Measurements from ENCODE around the gene LHX2. TPM values are rescaled to one million over a fixed set of nuclear protein-coding genes. Genes with fewer than 3 reads are reported as not detected.

Gene LHX2
- polyA plus RNA-seq, 12 donors: 1.3 to 7.0 (median 2.0) TPM; not detected in 2

DNA sequence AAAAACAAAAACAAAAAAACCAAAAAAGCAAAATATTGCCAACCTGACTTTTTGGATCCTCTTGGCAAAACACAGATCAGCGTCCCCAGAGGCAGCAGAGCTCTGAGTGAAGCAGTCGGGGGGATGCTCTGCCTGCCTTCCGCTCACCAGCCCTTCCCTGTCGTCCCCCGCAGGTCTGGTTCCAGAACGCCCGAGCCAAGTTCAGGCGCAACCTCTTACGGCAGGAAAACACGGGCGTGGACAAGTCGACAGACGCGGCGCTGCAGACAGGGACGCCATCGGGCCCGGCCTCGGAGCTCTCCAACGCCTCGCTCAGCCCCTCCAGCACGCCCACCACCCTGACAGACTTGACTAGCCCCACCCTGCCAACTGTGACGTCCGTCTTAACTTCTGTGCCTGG is 20.7 kb downstream of the LHX2 start:
- no peak for DNase-seq

DNA sequence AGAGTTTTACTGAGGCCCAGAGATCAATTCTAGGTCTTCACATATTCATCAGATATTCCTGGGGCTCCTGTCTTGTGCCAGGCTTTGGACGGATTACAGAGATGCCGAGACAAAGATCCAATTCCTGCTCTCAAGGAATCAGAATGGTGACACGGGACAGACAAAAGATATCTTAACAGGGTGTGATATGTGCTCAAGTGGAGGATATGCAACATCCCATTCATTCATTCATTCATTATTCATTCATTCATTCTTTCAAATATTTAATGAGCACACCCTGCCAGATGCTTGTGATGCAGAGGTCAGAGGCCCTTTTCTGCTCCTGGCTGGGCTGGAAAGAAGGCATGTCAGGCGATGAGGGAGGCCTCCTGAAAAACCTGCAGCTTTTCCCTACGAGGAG is 21.8 kb downstream of the LHX2 start:
- DNase-seq: no peak

DNA sequence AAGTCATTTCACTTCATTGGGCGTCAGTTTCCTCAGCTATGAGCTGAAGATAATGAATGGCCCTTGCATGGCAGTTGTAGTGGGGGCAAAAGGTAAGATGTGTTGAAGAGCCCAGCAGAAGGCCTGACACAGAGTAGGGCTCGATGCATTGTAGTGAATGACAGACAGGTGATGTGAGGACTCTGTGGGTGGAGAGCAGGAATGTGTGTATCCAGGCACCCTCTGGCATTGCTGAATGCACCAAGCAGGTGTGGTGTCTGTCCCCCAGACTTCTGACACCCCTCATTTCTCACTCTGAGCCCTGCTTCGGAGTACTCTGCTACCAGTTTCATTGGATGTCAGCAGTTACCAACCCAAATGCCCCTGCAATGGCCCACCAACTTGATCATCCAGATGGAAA is 22.4 kb downstream of the LHX2 start:
- DNase-seq: no peak

DNA sequence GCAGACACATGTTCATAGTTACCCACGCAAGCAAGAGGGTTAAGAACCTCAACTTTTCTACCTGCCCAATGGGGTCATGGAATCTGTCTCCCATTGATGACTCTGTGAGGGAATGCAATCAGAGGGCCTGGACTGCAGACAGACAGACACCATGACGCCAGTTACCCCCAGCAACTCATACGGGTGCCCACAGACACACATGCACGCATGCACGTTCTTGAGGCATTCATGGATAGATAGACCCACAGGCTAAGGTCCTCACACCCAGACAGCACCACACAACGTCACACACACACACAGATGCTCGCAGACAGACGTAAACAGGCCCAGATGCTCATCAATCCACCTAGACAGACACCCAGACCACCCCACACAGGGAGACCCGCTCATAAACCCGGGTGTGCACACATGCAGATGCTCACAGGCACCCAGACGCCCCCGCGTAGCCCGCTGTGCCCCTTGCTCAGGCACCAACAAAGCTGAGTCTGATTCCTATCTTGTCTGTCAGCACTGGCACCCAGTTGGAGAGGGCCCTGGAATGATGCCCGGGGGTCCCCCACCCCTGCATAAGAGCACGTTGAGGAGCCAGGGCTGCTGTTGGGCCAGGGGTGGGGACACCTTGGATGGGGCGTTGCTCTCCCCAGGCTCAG is 23.6 kb downstream of the LHX2 start:
- DNase-seq: no peak

DNA sequence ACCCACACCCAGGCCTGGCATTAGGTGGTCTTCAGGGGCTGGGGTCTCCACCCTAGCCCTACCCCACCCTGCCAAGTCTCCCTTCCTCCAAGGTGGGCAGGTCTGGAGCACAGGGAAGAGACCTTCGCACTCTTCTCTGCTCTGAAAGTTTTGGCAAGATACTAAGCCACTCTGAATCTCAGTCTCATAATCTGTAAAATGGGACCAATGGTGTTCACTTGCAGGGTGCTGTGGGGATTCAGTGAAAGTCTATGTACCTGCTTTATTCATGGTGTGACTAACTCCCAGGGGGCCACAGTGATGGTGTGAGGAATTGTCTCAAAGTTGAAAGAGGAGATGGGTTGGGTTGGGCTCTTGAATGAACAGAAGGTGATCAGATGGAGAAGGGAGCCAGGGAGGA is 25.0 kb downstream of the LHX2 start:
- no peak for DNase-seq

DNA sequence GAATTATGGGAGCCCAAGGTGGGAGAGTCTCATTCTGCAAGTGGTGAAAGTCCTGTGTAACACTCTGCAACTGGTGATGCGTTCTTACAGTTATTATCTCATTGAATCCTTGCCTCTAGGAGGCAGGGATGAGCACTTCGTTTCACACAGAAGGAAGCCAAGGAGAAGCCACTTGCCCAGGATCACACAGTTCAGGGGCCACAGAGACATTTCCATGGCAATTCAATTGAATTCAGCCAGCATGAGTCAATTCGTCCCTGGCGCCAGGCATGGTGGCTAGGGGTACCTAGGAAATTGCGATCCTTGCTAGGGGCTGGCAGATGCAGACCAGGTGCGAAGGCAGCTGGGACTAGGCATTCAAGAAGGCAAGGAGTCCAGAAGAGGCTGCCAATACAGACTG is 26.2 kb downstream of the LHX2 start:
- no peak for DNase-seq

DNA sequence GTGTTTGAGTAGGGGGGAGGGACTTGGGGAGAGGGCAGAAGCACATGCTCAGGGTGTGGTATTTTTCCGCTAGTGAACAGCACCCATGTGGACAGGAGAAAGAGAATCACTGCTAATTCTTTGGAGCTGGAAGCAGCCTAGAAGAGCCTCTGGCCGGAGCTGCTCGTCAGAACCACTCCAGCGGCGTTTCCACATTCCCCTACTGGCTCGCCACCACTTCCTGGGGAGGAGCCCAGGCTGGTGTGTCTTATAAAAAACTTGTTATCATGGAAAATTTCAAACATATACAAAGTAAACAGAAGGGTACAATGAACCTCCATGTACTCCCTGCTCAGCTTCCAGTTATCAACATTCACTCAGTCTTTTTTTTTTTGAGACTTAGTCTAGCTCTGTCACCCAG is 26.7 kb downstream of the LHX2 start:
- DNase-seq: no peak

DNA sequence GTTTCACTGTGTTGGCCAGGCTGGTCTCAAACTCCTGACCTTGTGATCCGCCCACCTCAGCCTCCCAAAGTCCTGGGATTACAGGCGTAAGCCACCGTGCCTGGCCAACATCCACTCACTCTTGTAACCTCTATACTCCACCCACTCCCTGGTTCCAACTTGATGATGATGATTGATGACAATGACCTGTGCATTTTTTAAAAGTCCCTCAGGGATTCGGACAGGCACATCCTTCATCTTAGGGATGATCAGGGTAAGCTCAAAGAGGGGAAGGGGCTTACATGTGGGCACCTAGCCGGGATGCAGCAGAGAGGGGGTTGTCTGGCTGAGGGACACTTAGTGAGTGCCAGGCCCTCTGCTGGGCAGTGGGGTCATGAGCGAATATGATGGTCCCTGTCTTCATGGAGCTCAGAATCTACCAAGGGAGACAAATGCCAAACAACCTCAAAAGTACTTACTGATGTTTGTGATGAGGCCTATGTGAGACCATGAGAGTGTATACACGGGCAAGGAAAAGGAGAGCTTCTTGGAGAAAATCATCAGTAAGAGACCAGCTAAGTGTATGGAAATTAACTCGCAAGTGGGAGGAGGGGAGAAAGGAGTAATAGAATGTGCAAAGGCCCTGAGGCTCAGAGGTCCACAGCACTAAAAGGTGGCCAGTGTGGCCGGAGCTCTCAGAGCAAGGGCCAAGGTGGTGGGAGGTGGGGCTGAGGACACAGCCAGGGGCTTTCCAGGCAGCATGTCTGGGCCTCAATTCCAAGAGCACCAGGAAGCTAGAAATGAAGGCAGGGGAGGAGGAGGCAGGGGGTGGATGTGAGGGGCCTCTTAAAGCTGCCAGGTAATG is 27.4 kb downstream of the LHX2 start:
- no peak for DNase-seq

DNA sequence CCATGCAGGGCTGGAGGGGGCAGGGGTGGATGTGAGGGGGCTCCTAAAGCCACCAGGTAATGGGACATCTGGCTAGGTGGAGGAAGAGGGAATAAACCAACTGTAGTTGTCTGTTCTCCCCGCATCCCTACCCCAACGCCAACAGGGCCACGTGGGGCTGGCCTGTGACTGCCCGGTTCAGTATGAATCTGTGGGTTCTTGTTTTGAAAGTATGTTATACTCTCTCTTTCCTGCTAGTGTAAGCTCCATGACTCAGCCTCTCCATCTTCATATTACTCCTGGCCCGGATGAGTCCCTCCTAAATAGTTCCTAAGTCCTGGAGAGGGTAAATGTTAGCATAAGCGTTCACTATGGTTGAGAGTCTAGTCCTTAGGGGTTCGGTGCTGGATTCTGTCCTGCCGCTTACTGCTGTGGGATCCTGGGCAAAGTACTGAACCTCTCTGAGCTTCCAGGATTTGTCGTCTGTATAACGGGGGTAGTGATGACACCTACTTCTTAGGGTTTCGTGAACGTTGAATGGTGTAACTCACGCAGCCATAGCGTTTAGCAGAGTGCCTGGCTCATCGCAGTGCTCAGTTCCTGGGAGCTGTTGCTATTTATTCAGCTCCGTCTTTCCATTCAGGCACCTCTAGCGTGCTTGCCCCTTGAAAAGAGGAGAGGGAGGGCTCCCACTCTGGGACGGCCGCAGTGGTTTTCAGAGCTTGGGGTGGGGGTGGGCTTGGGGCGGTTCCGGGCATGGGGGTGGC is 28.8 kb downstream of the LHX2 start:
- no peak for DNase-seq

DNA sequence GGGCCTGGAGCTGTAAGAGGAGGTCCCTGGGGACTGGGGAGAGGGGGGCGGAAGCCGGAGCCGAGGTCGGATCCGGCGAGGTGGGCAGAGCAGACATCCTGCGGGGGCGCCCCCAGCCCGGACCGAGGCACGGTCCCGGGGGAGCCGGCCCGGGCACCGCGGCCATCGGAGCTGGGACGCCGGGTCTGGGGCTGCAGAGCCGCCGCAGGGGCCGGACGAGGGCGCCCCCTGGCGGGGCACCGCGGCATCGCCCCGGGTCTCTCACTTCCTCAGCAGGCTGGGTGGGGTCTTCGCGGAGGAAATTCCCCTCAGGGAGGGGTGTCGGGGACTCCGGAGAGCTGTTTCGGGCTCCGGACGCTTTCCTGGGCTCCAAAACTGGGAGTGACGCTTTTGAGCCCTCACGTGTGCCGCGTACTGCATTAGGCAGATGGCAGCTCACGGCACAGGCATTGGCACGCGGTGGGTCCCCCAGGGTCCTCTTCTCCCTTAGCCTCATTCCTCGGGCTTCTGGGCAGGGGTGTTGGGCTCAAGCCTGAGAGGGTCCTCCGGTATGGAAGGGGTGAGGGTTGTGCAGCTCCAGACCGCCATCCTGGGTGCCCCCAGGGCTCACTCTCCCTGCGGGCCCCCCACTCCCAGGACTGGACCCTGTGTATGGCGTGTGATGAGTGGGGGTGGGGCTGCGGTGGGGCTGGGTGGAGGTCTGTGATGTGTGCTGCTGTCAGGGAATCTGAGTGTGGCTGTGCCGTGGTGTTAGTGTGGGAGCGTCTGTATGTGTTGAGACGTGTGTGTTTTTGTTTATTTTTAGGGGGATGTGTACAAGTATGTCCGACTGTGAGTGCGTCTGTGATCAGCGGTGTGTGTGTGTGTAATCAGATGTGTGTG is 29.6 kb downstream of the LHX2 start:
- DNase-seq: no peak

DNA sequence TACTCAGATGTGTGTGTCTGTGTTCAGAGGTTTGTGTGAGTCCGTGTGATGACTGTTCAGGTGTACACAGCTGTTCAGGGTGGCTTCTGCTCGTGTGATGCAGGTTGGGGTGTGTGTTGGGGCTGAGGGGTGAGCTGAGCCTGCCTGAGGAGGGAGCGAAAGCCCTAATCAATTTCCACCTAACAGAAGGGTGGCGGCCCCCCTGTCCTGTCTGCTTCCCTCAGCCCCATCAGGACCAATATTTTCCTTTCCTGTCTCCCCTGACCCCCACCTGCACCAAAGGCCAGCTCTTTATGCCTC is 30.2 kb downstream of the LHX2 start:
- DNase-seq: no peak

DNA sequence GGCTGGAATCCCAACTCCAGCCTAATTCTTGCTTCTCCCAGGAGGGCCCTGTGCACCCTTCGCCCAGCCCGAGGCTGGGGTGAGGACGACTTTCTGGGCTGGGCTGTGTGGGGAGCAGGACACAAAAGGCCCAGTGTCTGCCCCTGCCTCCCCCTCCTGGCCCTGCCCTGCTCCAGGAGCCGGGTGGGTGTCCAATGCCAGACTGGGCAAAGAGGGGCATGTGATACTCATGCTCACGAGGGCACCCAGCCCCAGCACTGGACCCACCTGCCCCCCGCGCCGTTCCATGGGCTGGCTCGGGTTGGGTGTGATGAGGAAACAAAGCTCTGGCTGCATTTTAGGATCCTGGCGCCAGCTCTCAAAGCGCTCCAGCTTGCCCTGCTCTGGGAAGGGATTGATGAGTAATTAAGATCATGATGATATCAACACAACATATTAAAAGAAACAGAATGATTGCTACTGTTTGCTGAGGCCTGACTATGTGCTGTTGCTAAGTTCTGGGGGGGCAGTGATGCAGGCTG is 30.7 kb downstream of the LHX2 start:
- no peak for DNase-seq

DNA sequence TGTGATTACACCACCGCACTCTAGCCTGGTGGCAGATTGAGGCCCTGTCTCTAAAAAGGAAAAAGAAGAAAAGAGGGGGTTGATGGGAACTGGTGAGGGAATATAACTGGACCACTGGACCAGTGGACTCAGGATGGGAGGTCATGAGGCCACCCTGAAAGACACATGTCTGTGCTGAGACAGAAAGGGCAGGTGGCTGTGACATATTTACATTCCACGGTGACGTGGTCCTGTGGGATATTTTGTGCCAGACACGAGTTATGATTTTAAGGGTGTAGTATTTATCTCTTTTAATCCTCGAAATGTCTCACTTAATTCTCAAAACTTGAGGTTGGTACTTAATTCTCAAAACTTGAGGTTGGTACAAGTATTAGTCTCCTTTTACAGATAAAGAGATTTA is 32.9 kb downstream of the LHX2 start:
- no peak for DNase-seq

DNA sequence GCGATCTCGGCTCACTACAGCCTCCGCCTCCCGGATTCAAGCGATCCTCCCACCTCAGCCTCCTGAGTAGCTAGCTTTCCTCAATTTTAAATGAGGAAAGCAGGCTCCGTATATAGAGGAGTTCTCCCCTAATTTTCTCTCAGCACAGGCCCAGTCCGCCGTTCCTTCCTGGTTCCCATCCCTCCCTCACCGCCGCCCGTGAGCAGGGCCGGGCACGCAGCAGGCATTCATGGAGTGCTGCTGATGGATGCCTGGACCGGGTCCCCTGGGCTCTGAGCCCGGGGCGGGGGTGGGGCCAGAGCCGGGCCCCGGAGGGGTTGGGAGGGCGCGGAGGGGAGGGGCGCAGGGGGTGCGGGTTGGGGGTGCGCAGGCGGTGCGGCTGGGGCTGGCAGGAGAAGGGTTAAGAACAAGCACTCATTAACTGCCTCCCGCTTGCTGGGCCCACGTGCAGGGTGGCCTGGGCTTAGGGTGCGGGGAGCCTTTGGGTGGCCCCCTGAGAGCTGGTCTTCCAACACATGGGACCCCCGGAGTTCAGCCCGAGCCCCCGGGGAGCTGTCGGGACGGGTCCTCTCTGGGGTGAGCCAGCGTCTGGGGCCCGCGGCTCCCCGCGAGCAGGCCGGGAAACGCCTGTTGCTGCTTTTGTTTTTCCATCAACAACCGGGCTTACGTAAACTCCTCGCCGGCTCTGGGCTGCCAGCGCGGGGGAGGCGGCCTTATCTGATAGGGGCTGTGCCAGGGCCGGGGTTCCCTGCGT is 33.7 kb downstream of the LHX2 start:
- no peak for DNase-seq

DNA sequence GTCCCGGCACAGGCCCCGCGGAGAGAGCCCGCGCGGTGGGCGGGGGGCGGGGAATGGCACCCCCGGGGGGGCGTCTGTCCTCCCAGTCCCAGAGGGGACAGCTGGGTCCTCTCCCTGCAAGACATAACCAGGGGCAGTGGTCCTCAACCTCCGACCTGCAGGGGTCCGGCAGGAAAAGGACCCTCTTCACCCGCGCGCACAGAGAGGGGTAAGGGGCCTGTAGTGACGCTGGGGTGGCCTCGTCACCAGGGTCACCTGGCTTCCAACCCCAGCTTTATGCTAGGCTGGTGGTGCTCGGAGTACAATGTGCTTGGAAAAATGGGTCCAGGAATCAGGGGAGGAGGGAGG is 34.2 kb downstream of the LHX2 start:
- DNase-seq: no peak

DNA sequence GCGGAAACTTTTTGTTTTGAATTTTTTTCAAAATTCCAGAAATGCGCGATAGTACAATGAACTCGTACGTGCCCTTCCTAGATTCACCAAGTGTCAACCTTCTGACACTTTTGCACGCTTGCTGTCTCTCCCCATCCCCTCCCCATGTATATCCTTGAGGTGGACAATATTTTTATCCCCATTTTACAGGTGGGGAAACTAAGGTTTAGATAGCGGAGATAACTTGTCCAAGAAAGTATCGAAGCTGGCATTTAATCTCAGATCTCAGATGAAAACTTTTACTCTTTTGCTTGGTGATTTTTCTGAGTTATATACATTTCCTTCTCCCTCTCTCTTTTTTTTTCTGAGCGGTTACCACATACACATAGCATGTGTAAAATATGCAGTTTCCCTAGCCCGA is 34.6 kb downstream of the LHX2 start:
- no peak for DNase-seq

DNA sequence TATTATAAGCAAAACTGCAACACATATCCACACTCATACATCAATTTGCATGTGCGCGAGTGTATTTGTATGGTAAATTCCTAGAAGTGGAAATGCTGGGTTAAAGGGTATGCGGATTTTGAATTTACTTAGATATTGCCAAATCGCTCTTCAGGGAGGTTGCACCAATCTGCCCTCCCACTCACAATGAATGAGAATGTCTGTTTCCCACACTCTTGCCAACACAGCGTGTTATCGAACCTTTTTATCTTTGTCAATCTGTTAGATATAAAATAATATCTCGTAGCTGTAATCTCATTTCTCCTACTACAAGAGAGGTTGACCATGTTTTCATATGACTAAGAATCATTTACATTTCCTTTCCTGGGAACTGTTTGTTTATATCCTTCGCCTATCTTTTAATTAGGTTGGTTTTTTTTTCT is 35.7 kb downstream of the LHX2 start:
- no peak for DNase-seq

DNA sequence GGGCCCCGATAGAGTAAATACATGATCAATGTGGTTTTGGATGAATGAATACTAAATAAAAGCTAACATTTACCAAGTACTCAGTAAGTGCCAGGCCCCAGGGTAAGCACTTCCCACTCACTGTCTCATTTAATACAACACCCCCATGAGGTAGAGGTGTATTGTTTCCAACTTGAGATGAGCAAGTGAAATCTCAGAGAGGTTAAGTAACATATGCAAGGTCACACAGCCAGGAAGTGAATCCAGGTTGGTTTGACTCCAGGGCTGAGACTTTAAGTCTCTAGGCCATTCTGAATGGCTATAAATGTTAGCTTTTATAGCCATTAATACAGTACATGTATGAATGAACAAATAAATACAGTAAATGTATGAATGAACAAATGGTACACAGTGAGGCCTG is 39.4 kb downstream of the LHX2 start:
- DNase-seq: no peak

DNA sequence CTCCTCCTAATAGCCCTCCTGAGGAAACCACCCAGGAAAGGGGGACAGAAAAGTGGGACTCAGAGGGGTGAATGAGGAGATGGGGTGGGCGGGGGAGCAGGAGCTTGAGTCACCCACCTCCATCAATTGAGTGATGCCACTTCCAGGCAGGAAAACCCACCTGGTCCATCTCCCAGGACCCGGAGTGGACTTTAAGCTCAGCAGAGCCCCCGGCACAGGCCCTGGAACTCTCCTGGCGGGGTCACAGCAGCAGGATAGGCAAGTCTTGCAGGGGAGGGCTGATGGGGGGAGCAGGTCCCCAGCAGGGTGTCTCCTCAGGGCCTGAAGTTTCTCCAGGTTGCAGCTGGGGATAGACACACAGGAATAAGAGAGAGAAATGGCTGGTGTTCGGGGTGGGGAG is 40.8 kb downstream of the LHX2 start:
- no peak for DNase-seq

DNA sequence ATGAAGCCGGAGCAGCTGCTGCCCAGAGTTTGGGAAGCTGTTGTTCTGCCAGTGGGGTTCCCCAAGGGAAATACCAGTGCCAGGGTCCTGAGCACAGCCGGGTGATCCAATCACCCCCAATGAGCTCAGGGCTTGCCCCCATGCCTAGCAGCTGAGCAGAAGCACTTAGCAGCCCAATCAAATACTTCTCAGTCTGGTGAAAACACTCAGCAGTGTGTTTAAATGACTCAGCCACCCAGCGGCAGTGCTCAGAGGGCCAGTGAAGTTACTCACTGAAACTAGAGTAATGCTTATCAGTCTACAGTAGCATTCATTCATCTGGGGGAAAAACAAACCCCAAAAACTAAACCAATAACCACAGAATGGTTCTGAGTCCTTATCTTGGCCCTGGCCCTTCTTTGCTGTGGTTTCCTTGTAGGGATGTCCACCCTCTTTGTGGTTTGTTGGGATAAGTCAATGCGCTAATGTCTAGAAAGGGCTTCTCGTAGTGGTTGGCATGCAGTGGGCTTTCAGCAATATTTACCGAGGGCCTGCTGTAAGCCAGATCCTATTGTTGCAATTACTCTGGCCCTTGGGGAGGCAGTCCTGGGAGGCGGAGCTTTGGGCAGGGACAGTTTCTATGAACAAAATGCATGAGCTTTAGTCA is 43.1 kb downstream of the LHX2 start:
- no peak for DNase-seq
